ENCODE results near the gene MSTO1.

- TF ChIP-seq, protein P1, sequence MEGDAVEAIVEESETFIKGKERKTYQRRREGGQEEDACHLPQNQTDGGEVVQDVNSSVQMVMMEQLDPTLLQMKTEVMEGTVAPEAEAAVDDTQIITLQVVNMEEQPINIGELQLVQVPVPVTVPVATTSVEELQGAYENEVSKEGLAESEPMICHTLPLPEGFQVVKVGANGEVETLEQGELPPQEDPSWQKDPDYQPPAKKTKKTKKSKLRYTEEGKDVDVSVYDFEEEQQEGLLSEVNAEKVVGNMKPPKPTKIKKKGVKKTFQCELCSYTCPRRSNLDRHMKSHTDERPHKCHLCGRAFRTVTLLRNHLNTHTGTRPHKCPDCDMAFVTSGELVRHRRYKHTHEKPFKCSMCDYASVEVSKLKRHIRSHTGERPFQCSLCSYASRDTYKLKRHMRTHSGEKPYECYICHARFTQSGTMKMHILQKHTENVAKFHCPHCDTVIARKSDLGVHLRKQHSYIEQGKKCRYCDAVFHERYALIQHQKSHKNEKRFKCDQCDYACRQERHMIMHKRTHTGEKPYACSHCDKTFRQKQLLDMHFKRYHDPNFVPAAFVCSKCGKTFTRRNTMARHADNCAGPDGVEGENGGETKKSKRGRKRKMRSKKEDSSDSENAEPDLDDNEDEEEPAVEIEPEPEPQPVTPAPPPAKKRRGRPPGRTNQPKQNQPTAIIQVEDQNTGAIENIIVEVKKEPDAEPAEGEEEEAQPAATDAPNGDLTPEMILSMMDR (IDR thresholded peaks at IDR 0.05; ENCODE audit: low read length), result no peak
- TF ChIP-seq EZH2 (optimal IDR thresholded peaks at IDR 0.05; ENCODE audit: low read depth, low read length) (no peak), EZH2phosphoT487 (IDR thresholded peaks at IDR 0.05; ENCODE audit: low read length) (no peak)
Measured at GRCh38 chr1:155646307-155646706, 36.3 kb downstream of the MSTO1 start.
